SK-N-SH treated with all-trans-retinoic acid at 6 μM for 48 hours (cell line): Measurements from ENCODE around the gene CDH8.

ENCODE experiments used
- ATAC-seq: fragments of 200-7000 bp; cut with Tn5 transposase; 3 replicates; pipeline ENCODE4 v1.9.1; 2020; ENCODE audit warnings: mild to moderate bottlenecking, moderate library complexity
- ARNTL ChIP-seq: fragments of 450-650 bp; formaldehyde crosslinking; IDR thresholded peaks from 2 replicates; pipeline ENCODE4 v1.5.0; 2020; ENCODE audit warnings: low read depth, mild to moderate bottlenecking, moderate library complexity, borderline replicate concordance
- BACH2 ChIP-seq: fragments of 250-450 bp; sonication (Bioruptor Pico); IDR thresholded peaks from 2 replicates; pipeline ENCODE4 v1.9.0; 2021; ENCODE audit warnings: mild to moderate bottlenecking, borderline replicate concordance
- CSDC2 ChIP-seq: fragments of 250-450 bp; sonication (Bioruptor Pico); IDR thresholded peaks from 2 replicates; pipeline ENCODE4 v1.5.0; 2020; ENCODE audit warnings: mild to moderate bottlenecking, moderate library complexity
- ESRRG ChIP-seq: fragments of 250-450 bp; sonication (Bioruptor Pico); IDR thresholded peaks from 2 replicates; pipeline ENCODE4 v1.6.1; 2021; ENCODE audit warnings: mild to moderate bottlenecking
- GLIS3 ChIP-seq: fragments of 250-450 bp; sonication (Bioruptor Pico); IDR thresholded peaks from 2 replicates; pipeline ENCODE4 v1.5.0; 2020; ENCODE audit warnings: mild to moderate bottlenecking, moderate library complexity
- ISL1 ChIP-seq: fragments of 250-450 bp; sonication (Bioruptor Pico); IDR thresholded peaks from 2 replicates; pipeline ENCODE4 v2.1.2; 2022; ENCODE audit warnings: mild to moderate bottlenecking, moderate library complexity
- OSR1 ChIP-seq: fragments of 250-450 bp; sonication (Bioruptor Pico); IDR thresholded peaks from 2 replicates; pipeline ENCODE4 v1.8.0; 2022; ENCODE audit warnings: moderate library complexity, mild to moderate bottlenecking, inconsistent platforms
- PPARA ChIP-seq: fragments of 250-450 bp; sonication (Bioruptor Pico); IDR thresholded peaks from 2 replicates; pipeline ENCODE4 v1.5.0; 2020; ENCODE audit warnings: mild to moderate bottlenecking, borderline replicate concordance
- RARB ChIP-seq: fragments of 250-450 bp; sonication (Bioruptor Pico); IDR thresholded peaks from 2 replicates; pipeline ENCODE4 v1.8.0; 2021; ENCODE audit warnings: mild to moderate bottlenecking, moderate library complexity
- SNAI2 ChIP-seq: fragments of 250-450 bp; sonication (Bioruptor Pico); IDR thresholded peaks from 2 replicates; pipeline ENCODE4 v1.5.0; 2020; ENCODE audit warnings: mild to moderate bottlenecking, moderate library complexity
- TCF4 ChIP-seq: fragments of 250-450 bp; sonication (Bioruptor Pico); IDR thresholded peaks from 2 replicates; pipeline ENCODE4 v1.8.0; 2021; ENCODE audit warnings: mild to moderate bottlenecking, moderate library complexity, borderline replicate concordance
- TOX ChIP-seq: fragments of 250-450 bp; sonication (Bioruptor Pico); IDR thresholded peaks from 2 replicates; pipeline ENCODE4 v1.8.0; 2021; ENCODE audit warnings: mild to moderate bottlenecking, moderate library complexity, borderline replicate concordance
- ZC3H10 ChIP-seq: fragments of 250-450 bp; sonication (Bioruptor Pico); IDR thresholded peaks from 2 replicates; pipeline ENCODE4 v1.5.1; 2021; ENCODE audit warnings: mild to moderate bottlenecking, moderate library complexity
- ZFP3 ChIP-seq: fragments of 250-450 bp; sonication (Bioruptor Pico); IDR thresholded peaks from 2 replicates; pipeline ENCODE4 v1.5.0; 2020; ENCODE audit warnings: mild to moderate bottlenecking, moderate library complexity
- ZFP30 ChIP-seq: fragments of 450-650 bp; formaldehyde crosslinking; IDR thresholded peaks from 2 replicates; pipeline ENCODE4 v1.5.0; 2022; ENCODE audit warnings: mild to moderate bottlenecking, moderate library complexity
- ZNF565 ChIP-seq: fragments of 450-650 bp; formaldehyde crosslinking; conservative IDR thresholded peaks from 2 replicates; pipeline ENCODE4 v1.5.0; 2020; ENCODE audit warnings: low read depth, mild to moderate bottlenecking, moderate library complexity
- ZNF8 ChIP-seq: fragments of 450-650 bp; formaldehyde crosslinking; IDR thresholded peaks from 2 replicates; pipeline ENCODE4 v1.5.0; 2020; ENCODE audit warnings: mild to moderate bottlenecking, moderate library complexity
- TF ChIP-seq, protein P1 (sequence below): fragments of 250-450 bp; sonication (Bioruptor Pico); IDR thresholded peaks from 2 replicates; pipeline ENCODE4 v1.8.0; 2020; ENCODE audit warnings: mild to moderate bottlenecking, moderate library complexity, borderline replicate concordance
- TF ChIP-seq, protein P2 (sequence below): fragments of 250-450 bp; sonication (Bioruptor Pico); IDR thresholded peaks from 2 replicates; pipeline ENCODE4 v1.8.0; 2021; ENCODE audit warnings: low read depth, mild to moderate bottlenecking, moderate library complexity, borderline replicate concordance
- TF ChIP-seq, protein P3 (sequence below): fragments of 250-450 bp; sonication (Bioruptor Pico); IDR thresholded peaks from 2 replicates; pipeline ENCODE4 v1.5.1; 2021; ENCODE audit warnings: mild to moderate bottlenecking, moderate library complexity
- TF ChIP-seq, protein P4 (sequence below): fragments of 250-450 bp; sonication (Bioruptor Pico); IDR thresholded peaks from 2 replicates; pipeline ENCODE4 v1.5.1; 2020; ENCODE audit warnings: low read depth, mild to moderate bottlenecking, moderate library complexity
- TF ChIP-seq, protein P5 (sequence below): fragments of 250-450 bp; sonication (Bioruptor Pico); IDR thresholded peaks from 2 replicates; pipeline ENCODE4 v1.5.0; 2020; ENCODE audit warnings: mild to moderate bottlenecking, moderate library complexity

The CDH8 gene

DNA sequence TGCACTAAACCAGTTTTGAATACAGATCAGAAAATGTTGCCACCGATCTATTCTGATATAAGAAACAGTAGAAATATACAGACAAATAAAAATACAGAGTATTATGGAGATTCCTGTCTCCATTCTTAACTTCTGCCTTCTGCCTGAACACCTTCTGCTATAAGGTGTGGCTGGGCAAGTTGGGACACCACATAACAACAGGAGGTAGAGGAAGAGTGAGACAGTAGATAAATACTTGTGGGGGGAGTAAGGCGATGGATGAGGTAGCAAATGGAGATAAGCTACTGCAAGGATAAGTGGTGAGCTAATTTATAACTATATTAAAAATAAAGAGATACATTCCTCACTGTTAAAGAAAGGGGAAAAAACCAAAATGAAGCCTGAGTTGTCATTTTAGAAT lies 143.7 kb downstream of the CDH8 start:
- TF ChIP-seq TCF4 (CRISPR knock-in tag) (no peak), ZFP30 (CRISPR knock-in tag) (no peak), TOX (CRISPR knock-in tag) (no peak), GLIS3 (CRISPR knock-in tag) (no peak), SNAI2 (CRISPR knock-in tag) (no peak), ZNF8 (no peak), OSR1 (CRISPR knock-in tag) (no peak), ZNF565 (CRISPR knock-in tag) (no peak)
- TF ChIP-seq, protein P1, sequence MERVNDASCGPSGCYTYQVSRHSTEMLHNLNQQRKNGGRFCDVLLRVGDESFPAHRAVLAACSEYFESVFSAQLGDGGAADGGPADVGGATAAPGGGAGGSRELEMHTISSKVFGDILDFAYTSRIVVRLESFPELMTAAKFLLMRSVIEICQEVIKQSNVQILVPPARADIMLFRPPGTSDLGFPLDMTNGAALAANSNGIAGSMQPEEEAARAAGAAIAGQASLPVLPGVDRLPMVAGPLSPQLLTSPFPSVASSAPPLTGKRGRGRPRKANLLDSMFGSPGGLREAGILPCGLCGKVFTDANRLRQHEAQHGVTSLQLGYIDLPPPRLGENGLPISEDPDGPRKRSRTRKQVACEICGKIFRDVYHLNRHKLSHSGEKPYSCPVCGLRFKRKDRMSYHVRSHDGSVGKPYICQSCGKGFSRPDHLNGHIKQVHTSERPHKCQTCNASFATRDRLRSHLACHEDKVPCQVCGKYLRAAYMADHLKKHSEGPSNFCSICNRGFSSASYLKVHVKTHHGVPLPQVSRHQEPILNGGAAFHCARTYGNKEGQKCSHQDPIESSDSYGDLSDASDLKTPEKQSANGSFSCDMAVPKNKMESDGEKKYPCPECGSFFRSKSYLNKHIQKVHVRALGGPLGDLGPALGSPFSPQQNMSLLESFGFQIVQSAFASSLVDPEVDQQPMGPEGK (CRISPR knock-in tag), result no peak
- TF ChIP-seq, protein P2, sequence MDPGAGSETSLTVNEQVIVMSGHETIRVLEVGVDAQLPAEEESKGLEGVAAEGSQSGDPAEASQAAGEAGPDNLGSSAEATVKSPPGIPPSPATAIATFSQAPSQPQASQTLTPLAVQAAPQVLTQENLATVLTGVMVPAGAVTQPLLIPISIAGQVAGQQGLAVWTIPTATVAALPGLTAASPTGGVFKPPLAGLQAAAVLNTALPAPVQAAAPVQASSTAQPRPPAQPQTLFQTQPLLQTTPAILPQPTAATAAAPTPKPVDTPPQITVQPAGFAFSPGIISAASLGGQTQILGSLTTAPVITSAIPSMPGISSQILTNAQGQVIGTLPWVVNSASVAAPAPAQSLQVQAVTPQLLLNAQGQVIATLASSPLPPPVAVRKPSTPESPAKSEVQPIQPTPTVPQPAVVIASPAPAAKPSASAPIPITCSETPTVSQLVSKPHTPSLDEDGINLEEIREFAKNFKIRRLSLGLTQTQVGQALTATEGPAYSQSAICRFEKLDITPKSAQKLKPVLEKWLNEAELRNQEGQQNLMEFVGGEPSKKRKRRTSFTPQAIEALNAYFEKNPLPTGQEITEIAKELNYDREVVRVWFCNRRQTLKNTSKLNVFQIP (CRISPR knock-in tag), result no peak
- ATAC-seq, result no peak

DNA sequence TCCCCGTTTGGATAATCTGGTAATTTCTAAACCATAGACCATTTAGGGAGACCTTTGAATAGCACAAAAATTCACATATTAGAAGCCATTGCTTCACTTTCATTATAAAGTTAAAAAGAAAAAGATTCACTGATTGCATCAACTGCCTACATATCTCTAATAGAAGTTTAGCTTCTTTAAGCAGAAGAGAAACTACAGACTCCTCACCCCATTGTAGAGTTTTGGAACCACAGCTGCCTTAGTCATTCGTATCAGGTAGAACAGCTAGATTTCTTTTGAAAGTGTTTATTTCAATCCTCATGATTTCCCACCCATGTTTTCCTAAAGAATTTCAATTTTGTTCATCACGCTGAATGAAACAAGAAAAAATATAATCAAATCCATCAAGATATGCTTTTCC lies 144.8 kb downstream of the CDH8 start:
- ATAC-seq, result no peak
- TF ChIP-seq OSR1 (CRISPR knock-in tag), result no peak
- no peak for TF ChIP-seq ZNF565 (CRISPR knock-in tag)
- TF ChIP-seq ZNF8, result no peak
- no peak for TF ChIP-seq RARB (CRISPR knock-in tag)
- no peak for TF ChIP-seq BACH2 (CRISPR knock-in tag)
- no peak for TF ChIP-seq PPARA (CRISPR knock-in tag)
- TF ChIP-seq TOX (CRISPR knock-in tag), result no peak
- no peak for TF ChIP-seq ZFP30 (CRISPR knock-in tag)
- no peak for TF ChIP-seq GLIS3 (CRISPR knock-in tag)
- no peak for TF ChIP-seq ISL1 (CRISPR knock-in tag)
- TF ChIP-seq, protein P3, sequence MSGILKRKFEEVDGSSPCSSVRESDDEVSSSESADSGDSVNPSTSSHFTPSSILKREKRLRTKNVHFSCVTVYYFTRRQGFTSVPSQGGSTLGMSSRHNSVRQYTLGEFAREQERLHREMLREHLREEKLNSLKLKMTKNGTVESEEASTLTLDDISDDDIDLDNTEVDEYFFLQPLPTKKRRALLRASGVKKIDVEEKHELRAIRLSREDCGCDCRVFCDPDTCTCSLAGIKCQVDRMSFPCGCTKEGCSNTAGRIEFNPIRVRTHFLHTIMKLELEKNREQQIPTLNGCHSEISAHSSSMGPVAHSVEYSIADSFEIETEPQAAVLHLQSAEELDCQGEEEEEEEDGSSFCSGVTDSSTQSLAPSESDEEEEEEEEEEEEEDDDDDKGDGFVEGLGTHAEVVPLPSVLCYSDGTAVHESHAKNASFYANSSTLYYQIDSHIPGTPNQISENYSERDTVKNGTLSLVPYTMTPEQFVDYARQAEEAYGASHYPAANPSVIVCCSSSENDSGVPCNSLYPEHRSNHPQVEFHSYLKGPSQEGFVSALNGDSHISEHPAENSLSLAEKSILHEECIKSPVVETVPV (CRISPR knock-in tag), result no peak
- no peak for TF ChIP-seq ARNTL
- TF ChIP-seq CSDC2, result no peak
- no peak for TF ChIP-seq TCF4 (CRISPR knock-in tag)
- TF ChIP-seq ZFP3 (CRISPR knock-in tag), result no peak
- no peak for TF ChIP-seq ZC3H10 (CRISPR knock-in tag)
- TF ChIP-seq, protein P4, sequence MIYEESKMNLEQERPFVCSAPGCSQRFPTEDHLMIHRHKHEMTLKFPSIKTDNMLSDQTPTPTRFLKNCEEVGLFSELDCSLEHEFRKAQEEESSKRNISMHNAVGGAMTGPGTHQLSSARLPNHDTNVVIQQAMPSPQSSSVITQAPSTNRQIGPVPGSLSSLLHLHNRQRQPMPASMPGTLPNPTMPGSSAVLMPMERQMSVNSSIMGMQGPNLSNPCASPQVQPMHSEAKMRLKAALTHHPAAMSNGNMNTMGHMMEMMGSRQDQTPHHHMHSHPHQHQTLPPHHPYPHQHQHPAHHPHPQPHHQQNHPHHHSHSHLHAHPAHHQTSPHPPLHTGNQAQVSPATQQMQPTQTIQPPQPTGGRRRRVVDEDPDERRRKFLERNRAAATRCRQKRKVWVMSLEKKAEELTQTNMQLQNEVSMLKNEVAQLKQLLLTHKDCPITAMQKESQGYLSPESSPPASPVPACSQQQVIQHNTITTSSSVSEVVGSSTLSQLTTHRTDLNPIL (CRISPR knock-in tag), result no peak
- TF ChIP-seq ESRRG (CRISPR knock-in tag), result no peak
- TF ChIP-seq, protein P2 (CRISPR knock-in tag), result no peak
- TF ChIP-seq, protein P5, sequence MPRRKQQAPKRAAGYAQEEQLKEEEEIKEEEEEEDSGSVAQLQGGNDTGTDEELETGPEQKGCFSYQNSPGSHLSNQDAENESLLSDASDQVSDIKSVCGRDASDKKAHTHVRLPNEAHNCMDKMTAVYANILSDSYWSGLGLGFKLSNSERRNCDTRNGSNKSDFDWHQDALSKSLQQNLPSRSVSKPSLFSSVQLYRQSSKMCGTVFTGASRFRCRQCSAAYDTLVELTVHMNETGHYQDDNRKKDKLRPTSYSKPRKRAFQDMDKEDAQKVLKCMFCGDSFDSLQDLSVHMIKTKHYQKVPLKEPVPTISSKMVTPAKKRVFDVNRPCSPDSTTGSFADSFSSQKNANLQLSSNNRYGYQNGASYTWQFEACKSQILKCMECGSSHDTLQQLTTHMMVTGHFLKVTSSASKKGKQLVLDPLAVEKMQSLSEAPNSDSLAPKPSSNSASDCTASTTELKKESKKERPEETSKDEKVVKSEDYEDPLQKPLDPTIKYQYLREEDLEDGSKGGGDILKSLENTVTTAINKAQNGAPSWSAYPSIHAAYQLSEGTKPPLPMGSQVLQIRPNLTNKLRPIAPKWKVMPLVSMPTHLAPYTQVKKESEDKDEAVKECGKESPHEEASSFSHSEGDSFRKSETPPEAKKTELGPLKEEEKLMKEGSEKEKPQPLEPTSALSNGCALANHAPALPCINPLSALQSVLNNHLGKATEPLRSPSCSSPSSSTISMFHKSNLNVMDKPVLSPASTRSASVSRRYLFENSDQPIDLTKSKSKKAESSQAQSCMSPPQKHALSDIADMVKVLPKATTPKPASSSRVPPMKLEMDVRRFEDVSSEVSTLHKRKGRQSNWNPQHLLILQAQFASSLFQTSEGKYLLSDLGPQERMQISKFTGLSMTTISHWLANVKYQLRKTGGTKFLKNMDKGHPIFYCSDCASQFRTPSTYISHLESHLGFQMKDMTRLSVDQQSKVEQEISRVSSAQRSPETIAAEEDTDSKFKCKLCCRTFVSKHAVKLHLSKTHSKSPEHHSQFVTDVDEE (CRISPR knock-in tag), result no peak
